AG09309 (cell line): Measurements from ENCODE around the gene CDH13.

Experiments used
- DNase-seq: peaks from one replicate; pipeline ENCODE4 v3.0.0-alpha.2; 2010; ENCODE audit warnings: low read depth
- H3K4me3 ChIP-seq: 2 replicates; pipeline ENCODE4 v1.5.1; 2011; ENCODE audit warnings: mild to moderate bottlenecking, low read depth, low read length, moderate library complexity; ENCODE audit not compliant: control insufficient read depth
- TF ChIP-seq, protein P1 (sequence below): IDR thresholded peaks from 2 replicates; pipeline ENCODE4 v1.5.1; 2011; ENCODE audit warnings: mild to moderate bottlenecking, low read depth, low read length, inconsistent platforms; ENCODE audit not compliant: insufficient read depth, control insufficient read depth; ENCODE audit errors: missing control alignments

The CDH13 gene

DNA sequence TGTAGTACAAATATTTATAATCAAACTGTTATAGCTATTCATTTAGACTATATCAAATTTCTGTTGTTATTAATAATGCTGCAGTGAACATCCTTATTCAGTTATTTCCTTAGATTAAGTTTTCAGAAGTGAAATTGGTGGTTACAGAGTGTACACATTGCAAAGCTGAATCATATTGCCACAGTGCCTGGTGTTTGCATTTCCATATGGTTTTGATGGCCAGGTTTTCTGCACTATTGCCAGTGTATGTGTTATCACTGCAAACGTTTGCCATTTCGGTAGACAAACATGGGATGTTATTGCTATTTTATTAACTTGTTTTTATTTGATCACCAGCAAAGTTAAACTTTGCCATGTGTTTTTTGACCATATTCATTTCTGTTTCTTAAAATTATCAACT is 259.4 kb downstream of the CDH13 start:
- TF ChIP-seq, protein P1, sequence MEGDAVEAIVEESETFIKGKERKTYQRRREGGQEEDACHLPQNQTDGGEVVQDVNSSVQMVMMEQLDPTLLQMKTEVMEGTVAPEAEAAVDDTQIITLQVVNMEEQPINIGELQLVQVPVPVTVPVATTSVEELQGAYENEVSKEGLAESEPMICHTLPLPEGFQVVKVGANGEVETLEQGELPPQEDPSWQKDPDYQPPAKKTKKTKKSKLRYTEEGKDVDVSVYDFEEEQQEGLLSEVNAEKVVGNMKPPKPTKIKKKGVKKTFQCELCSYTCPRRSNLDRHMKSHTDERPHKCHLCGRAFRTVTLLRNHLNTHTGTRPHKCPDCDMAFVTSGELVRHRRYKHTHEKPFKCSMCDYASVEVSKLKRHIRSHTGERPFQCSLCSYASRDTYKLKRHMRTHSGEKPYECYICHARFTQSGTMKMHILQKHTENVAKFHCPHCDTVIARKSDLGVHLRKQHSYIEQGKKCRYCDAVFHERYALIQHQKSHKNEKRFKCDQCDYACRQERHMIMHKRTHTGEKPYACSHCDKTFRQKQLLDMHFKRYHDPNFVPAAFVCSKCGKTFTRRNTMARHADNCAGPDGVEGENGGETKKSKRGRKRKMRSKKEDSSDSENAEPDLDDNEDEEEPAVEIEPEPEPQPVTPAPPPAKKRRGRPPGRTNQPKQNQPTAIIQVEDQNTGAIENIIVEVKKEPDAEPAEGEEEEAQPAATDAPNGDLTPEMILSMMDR = no peak
- DNase-seq = no peak
- H3K4me3 ChIP-seq = no peak overlapping the region

DNA sequence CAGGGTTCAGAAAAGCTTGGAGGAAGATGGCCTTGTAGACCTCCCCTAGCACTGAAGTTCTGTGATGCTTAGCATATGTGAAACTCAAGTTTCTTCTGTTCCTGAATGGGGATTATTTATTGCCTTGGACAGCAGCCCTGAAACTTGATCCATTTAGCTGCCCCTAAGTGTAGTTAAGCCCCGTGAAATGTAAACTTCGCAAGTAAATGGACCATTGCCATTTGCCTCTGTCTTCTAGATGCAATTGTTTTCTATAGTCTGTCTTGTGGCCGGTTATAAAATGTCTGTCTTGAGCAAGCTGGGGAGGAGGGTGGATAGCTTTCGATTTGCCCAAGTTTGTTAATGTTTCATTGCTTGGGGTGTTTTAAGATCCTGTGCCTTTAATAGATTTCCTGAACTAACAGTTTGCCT is 261.8 kb downstream of the CDH13 start:
- H3K4me3 ChIP-seq = no peak overlapping the region
- TF ChIP-seq, protein P1 = no peak

DNA sequence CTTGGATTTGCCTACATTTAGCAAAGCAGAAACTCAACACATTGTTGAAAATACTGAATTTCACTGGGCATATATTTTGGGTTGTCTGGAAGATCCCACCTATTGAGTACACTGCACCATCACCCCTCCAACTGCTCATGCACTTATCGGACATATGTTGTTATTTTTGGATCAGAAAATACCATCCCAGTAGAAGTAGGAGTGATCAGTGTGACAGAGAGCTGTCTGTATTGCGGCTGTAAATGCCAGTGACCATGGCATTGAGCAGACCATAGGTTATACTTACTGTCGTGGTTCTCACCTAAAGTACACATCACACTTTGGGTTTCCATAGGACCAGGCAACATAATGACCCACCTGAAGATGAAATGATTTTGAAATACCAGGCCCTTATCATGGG is 264.7 kb downstream of the CDH13 start:
- TF ChIP-seq, protein P1 = no peak

More for the DNA sequence above, 261.8 kb downstream of the CDH13 start:
- DNase-seq = peak; percentile 58

DNA sequence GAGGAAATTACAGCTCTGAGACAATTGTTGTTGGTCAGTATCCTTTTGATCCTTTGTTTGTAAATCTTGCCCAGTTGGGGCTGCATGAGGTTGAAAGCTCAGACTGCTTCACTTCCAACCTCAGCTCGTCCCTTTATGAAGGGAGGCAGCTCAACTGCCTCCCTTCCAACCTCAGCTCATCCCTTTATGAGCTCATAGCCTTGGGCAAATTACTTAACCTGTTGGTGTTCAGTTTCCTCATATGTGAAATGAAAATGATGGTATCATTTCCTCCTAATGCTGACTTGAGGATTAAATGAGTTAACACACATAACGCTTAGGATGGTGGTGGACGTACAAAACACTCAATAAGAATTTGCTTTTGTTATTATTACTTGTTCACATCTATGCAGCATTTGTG is 265.1 kb downstream of the CDH13 start:
- no peak overlapping the region for H3K4me3 ChIP-seq
- TF ChIP-seq, protein P1 = no peak
- DNase-seq = no peak

More for the DNA sequence above, 264.7 kb downstream of the CDH13 start:
- no peak for DNase-seq
- no peak overlapping the region for H3K4me3 ChIP-seq

DNA sequence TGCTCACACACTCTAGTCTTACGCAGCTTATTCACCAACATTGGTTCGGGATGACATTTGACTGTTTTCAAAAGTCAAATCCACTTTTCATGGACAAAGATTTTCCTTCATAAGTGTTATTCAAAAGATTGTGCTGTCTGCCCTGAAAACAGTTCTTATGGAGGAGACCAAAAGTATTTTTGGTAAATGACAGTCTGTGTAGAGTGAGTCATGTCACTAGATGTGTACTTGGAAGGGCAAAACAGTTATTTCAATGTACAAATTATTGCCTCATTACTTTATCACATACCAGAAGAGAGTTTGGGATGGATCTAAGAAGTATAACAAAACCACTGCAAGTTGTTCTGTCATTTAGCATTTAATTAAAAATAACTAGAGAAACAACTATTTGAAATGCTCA is 265.6 kb downstream of the CDH13 start:
- TF ChIP-seq, protein P1 = no peak
- H3K4me3 ChIP-seq = no peak overlapping the region
- no peak for DNase-seq

DNA sequence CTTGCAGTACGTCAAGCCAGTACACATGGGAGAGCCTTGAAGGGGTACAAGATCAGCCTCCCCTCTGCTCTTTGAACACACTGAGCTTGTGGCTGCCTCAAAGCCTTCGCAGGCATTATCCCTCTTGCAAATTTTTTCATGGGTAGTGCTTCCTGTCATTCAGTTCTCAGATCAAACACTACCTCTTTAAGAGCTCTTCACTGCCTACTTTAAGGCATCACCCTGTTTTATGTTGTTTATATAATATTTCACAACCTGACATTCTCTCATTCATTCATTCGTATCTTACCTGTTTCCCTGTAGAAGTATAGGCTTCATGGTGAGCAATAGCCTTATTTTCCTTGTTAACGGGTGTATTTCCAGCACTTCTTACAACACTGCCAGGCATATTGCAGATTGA is 269.1 kb downstream of the CDH13 start:
- DNase-seq = no peak
- TF ChIP-seq, protein P1 = no peak
- no peak overlapping the region for H3K4me3 ChIP-seq

DNA sequence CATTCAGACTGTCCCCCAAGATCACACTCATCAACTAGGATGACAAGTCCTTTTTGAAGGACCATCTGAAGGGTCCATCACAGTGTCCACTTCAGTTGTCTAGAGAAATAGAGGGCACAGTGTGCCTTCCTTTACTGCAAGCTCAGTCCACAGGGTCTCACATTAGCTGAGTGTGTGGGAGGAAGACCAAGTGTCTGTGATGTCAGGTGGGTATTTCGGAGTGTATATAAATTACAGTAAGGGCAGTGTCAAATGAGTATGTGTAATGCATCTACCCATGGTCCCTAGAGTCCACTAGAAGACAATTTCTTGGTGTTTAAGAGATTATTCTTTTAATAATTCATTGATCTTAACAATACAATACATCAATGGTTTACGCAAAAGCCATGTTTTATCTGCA is 272.2 kb downstream of the CDH13 start:
- TF ChIP-seq, protein P1 = no peak
- DNase-seq = no peak
- no peak overlapping the region for H3K4me3 ChIP-seq
